Dermis microvascular lymphatic vessel endothelial cell (primary cell): ENCODE measurements around the gene ZNF526. TPM values are rescaled to one million over a fixed set of nuclear protein-coding genes. Genes with fewer than 3 reads are reported as not detected.

Experiments
- DNase-seq, 2 donors: peaks; one replicate each; pipeline versions ENCODE4 v3.0.0 to v3.0.0-alpha.2; 2010; ENCODE audit warnings: low read depth in 2 of 2
- total RNA-seq: library from RNA; depleted of rRNA; stranded (reverse); fragments of >200 nt; gene quantifications from 2 replicates; pipeline ENCODE4 v1.2.1, GENCODE V29; 2014

Gene ZNF526
- total RNA-seq, 1 donor from 2014 or later = 4.9 TPM

DNA sequence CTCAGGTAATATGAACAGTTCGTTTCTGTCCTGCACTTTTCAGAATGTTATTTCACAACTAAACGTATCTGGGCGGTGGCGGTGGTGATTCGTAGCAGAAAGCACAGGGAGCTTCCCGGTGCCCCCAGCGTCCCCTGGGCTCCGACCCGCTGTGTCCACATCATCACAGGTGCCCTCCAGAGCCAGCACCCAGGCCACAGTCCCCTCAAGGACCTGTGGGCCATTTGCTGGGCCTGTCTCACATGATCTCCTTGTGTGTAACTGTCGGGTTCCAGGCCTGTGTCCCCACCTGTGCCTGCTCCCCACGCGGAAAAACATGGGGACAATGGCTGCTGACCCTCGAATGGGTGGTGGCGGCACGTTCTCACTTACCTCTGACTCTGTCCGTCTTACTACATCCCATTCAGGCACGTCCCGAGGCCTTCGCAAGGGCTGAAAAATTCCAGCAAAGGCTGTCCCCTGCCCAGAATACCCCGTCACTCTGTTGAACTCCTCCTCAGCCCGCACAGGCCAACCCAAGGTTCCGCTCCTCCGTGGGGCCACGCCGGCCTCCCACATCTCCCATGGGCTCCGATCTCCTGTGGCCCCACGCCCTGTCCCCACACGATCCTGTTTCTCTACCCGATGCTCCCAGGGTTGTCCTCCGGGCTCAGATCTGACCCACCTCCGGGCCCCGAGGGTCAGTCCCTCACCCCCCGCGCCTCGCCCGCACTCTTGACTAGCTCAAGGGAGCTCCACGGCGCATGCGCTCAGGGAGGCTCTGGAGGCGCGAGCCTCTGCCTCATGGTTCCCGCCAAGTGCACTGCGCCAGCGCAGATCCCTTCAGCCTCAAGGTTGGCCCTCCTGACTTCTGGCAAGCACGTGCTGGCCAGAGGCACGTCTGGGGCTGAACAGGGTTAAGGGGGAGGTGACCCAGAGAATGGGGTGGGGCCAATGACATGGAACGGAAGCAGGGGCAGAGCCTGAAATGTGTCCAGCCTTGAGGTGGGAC lies 23.8 kb upstream of the ZNF526 start:
- no peak for DNase-seq

DNA sequence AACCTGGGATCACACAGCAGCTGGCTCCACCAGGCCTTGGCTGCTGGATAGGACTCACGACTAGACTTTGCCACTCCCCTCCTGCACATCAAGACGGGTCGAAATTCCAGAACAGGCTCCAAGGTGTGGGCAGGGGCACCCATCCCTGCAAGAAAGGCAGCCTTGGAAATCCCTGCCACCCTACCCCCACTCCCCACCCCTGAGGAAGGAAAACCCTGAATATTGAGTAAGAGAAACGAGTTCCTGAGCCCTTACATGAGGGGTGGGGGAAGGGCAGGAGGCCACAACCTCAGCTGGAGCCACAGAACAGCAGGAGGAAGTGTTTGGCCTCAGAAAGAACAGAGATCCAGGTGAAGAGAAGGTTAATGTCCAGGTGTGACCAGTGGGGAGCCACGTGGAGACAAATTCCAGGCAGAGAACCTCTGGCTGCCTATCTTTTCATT lies 22.7 kb upstream of the ZNF526 start:
- DNase-seq = no peak

DNA sequence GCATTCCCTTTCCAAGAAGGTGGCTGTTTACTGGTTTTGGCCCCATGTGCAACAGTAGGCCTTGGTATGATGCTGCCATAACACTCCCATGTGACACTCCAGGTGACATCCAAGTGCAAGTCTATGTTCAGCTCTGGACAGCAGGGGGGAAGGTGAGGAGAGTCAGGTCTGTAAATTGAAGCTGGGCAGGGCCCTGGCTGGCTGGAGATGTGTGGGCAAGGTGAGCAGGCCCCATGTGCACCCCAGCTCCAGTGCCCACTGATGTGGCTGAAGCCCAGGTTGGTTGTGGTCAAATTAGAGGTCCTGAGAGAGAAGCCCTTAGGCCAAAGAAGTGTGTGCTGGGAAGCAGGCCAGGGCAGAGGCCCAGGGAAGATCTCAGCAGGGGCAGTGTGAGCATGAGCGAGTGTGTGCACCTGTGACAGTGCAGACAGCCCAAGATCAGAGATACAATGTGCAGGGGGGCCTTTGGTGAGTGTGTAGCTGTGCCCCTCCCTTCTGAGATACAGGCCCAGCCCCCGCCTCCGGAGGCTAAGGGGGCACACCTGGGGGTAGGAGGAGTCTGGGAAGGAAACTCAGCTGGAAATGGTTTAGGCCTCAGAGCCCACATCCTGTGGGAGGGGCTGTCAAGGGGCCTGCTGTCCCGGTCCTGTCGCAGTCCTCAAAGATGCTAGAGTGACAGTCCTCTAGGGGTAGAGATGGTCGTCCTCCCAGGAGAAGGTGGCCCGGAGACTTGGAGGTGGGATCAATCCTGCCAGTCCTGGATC lies 21.3 kb upstream of the ZNF526 start:
- DNase-seq = no peak

DNA sequence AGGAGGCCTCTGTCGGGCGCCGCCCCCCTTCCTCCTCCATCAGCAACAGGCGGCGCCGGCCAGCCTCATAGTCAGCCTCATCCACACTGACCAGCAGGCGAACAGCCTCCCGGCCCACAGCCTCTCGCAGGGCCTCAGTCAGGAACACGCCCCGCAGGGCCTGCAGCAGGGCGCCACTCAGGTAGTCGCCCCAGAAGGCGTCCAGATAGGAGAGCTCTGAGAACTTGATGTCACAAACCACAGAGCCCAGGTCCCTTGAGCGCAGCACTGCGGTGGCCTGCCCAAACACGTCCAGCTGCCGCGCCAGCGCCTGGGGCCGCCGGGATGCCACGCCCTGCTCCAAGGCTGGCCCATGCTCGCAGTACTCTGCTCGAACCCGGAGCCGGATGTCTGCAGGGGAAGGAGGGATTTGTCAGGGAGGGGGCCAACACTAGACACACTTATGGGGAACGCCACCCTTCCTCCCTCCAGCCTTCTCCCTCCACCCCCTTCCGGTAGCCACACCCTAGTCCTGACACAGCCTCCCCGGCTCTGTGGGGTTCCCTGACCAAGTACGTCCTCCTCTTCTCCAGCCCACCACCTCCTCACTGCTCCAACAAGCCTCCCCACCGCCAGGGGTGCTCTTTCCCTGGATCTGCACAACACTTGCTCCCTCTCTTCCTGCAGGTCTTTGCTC lies 20.5 kb upstream of the ZNF526 start:
- DNase-seq = no peak

DNA sequence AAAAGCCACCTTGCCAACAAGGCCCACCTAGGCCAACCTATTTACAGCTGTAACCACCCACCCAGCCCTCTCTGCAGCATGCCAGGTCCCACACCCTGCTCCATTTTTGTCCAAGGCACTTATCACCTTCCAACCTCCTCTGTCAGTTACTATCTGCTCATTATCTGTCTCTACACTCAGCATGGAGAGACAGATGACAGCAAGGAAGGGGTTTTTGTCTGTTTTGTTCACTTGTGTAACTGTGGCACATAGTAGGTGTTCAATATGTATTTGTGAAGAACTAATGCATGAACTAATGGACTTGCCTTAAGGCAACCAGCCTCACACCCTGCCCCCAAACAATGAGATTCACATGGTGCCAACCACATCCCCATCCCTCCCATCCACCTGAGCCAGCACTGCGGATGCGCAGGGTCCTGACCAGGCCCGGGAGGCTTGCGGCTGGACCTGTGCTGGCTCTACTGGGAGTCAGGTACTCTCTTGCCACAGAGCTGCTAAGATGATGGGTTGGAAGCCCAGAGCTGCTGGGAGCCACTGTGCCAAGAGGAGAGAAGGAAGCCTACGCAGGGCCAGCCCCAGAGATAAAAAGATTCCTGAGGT lies 19.9 kb upstream of the ZNF526 start:
- DNase-seq = no peak

DNA sequence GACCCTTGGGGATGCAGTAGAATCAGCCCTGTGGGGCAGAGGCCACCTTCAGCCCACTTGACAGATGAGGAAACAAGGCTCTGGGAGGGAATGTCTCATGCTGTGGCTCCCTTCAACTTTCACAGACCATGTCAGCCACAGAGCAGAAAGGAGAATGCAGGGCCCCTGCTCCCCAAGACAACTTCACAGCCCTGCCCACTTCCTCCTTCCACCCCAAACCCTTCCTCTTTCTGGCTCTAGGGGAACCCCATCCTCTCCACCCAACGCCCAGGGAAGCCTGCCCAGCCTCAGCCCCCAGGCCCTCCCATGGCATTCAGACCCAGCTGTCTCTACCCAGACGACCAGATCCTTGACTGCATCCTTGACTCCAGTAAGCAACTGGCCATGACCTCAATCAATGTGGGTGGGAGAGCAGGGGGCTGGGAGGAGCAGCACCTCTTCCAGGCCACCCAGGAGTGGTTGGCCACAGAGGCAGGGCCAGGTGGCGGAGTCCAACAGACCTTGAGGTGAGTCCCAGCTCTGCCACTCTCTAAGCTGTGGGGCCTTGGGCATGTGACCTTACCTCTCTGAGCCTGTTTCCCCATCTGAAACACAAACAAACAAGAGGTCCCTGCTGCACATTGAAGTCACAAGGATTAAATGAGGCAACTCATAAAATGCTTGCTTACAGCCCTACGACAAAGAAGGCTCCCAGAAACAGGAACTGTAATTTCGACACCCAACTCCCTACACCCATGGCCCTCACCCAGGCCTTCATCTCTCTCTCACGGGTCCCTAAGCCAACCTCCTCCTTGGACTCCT lies 18.4 kb upstream of the ZNF526 start:
- no peak for DNase-seq

DNA sequence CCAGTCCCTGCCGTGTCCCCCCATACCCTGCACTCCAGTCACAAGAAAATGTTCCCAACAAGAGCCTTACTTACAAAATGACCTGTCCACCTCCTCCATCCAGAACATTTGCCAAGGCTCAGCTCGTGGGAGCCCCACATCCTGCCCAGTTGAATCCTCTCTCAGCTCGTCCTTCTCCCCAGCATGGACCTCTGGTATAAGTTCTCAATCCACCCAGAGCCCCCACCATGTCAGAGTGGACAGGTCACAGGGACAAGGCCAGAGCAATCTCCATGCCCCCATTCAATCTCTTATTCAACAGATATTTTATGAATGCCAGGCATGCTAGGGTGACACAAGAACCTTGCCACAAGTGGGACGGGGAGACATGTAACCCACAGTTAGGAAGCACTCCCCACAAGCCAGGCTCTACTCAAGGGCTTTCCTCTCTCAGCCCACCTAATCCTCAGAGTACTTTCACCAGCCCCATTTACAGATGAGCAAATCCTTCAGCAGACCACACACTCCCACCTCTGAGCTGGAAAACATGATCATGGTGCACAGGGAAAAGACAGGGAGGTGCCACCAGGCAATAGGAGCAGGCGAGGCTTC lies 17.7 kb upstream of the ZNF526 start:
- no peak for DNase-seq

DNA sequence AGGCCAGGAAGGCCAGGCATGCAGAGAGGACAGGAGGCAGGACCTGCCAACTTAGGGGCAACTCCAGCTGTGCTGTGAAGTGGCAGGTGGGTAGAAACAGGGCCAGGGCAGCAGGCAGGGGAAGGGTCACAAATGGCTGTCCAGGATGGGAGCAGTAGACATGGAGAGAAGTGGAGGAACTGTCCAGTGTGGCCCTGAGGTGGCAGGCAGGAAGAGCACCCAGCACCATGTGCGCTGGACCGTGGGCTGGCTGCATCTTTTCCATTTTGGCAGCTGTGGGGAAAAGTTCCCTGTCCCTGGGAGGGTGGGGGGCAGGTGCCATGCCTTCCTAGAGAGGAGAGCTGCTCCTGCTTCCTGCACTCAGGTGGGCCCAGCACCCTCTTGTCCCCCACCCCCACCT lies 16.4 kb upstream of the ZNF526 start:
- no peak for DNase-seq

DNA sequence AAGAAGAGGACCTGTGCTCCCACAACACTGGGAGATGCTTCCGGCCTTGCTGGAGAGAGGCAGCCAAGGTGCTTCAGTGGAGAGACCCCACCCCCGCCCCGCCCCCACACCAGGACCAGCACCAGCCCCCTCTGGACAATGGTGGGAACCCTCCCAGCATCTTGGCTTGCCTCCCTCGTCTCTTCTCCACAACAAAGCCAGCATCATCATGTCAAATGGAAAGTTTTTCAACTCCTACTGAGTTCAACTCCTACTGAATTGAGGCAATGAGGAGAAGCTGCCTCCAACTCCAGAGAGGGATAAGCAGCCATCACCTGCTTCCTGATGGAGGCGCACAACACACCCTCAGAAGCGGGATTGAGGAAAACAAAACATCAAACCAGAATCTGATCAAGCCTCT lies 15.4 kb upstream of the ZNF526 start:
- DNase-seq = no peak

DNA sequence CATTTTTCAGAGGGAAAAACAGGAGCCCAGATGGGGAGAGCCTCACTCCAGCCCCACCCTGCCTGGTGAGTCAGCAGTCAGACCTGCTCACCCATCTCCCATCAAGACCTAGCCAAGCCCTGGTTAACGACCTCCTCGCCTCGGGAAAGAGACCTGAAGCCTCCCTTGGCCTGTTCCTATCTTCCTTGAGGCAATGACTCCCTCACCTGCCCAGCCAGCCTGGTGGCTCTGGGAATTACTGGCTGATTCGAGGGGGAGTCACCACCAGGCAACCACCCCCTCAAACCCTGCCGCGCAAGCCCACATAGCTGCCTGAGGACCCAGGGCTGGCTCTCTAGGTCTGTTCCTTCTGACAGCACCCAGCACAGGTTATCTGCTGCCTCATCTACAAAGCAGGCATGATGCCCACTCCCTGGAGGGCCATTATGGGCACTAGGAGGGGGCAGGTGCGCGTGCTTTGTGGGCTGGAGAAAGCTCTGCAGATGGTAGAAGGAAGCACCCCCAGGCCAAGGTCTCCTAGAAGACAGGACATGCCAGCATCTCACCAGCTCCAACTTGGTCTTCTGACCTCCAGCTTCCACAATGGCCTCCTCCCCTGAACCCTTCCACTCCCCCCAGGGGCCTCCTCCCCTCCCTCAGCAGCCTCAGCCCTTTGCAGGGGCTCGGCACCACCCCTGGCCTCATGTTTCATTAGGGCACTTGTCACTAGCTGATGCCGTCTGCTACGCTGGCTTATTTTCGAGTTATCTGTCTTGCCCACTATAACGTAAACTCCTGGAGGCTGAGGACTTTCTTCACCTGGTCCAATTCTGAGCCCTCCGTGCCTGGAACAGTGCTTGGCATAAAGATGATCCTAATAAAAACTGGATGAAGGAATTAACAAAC lies 13.0 kb upstream of the ZNF526 start:
- no peak for DNase-seq

DNA sequence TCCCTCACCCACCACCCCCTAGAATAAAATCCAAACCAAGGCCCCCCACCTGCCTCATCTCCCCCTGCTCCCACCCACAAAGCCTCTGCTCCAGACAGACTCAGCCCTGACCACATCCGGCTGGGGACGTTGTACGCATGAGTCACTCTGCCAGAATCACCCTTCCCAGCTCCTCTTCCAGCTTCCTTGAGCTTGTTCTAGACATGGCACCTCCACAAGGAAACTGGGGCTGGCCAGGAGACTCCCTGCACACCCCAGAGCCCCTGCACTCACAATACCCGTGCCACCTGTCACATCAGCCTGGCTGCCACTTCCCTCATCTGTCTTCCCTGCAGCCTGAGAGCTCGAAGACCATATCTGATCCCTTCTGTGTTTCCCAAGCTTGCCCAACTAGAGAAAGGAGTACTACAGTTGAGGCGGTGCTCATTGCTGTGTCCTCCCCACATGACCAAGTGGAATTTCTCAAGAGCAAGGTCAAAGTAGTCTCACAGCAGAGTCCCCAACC lies 12.3 kb upstream of the ZNF526 start:
- peak in 1 of 2 donors; percentile 63 for DNase-seq

DNA sequence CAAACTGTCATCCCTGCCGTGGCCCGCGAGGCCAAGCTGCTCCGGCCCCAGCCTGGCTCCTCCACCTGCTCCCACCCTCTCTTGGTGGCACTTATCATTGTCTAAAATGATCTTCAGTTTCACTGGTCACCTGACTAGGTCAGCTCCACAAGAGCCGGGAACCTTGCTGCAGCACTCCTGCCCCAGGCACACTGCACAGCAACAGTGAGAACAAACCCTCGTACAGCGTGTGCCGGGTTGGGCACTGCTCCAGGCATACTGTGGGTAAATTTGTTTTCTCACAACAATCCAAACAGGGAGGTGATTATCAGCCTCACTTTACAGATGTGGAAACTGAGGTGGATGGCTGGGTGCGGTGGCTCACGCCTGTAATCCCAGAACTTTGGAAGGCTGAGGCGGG lies 11.5 kb upstream of the ZNF526 start:
- no peak for DNase-seq

DNA sequence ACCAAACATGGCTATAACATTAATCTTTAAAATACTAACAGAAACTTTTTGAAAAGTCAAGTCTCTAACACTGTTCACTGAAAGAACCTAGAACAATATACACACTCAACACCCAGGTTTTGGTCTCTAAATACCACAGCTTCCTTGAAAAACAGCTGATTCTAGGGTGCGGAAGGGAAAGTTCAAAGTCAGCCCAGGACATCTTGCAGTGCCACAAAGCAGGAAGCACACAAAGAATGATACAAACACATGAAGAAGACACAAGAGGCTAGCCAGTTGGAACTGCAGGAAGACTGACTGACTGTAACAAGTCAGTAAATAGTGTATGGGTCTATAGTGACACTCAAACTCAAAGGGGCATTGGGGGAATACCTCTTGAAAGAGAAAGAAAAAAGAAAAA lies 7.2 kb upstream of the ZNF526 start:
- no peak for DNase-seq

DNA sequence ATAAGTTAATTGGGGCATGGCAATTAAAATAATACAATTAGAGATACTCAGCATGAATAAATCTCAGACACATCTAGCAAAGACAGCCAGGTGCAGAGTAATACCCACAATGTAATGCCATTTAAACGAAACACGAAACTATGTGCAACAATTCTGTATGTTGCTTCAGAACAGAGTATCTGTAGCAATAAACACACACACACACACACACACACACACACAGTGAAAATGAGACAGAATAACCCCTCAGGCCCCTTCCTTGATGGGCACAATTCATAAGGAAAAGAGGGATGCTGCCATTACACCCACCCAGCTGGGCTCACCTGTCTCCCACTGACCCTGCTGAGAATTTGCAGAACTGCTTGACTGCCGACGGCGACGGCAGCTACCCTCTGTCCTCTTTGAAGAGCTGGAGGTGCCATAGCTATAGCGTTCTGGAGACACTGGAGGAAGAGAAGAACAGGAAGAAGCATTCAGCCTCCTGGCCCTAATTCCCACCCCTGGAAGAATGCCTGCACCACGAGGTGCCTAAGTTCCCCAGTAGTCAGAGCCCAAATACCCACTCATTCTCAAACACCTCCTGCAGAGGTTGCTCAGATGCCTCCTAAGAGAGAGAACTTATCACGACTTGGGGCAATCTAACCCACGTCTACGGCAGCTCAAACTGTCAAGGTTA lies 5.2 kb upstream of the ZNF526 start:
- no peak for DNase-seq

DNA sequence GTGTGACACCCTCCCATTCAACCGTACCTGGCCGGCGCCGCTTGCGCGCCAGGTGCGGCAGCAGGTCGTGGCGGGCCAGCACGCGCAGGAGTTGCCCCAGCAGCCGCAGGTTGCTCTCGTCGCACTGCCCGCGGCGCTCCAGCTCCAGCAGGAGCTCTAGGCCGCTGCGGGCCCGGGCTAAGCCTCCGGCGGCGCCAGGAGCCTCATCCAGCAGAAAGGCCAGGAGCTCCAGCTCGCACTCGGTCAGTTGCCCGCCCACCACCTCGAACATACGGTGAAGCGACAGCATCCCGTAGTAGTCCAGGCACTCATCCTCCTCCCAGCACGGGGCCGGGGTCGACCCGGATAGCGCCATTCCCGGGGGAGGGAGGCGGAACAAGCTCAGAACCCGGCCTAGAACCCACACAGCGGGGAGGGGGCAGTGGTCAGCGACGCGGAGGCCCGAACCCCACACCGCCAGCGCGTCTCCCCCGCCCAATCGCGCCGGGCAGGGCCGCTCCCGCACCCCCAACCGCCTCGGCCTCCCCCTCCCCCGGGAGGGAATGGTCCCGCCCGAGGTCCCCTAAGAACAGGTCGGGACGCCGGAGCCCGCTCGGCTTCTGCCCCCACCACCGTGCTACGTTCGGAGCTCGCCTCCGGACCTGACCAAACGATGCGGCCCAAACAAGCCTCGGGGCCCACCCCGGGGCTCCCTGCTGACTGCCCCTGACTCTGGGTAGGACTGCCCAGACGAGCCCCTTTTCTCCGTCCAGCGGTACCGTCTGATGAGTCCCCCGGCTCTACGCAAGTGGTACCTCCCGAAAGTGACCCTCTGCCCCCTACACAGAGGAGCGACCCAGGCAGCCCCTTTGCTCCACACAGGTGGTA lies 3.2 kb upstream of the ZNF526 start:
- peak in 1 of 2 donors; percentile 38 for DNase-seq

DNA sequence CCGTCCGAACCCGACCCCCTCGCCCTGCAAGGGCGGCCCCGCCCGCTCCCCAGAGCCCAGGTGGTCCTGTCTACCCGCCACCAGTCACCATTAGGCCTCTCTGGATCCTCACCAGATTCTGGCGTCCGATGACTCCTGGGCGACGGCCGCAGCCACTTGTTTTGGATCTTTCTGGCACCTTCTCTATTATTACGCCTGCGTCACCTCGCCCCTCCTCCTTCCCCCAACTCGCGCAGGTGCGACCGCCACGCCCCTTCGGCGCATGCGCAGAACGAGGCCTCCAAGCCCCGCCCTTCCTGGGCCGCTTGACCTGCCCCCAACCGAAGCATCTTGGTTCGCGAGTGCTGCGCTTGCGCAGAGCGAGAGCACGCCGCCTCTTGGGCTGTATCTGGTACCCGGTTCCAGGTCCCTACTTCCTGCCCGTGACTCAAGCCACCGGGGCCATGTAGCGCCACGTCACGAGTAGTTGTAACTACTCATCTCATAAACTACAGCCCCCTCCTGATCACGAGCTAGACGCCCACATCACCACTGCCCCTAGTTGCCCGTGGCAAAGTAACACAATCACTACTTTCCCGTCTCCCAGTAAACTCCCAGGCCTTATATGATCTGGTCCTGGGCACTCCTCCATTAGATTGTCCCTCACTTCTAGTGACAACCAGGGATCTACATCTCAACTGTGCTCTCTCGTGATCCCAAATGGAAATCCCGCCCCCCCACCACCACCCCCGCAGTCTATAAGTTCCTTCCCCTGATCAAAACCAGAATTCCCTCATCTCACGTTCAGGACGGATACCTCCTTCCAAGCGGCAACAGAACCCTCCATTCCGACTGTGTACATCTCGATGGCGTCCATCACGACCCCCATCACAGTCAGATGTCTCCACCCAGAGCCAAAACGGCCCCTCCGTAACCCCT lies 2.3 kb upstream of the ZNF526 start, which contains the start of gene DEDD2:
Gene DEDD2, minus strand, starts transcription at position 158 of the 918 bp plus-strand sequence. CDS start 670 bp downstream, outside the sequence.
- peak; percentile 90 to 98 for DNase-seq
